Stimulated activated CD8-positive, alpha-beta memory T cell treated with anti-CD3 and anti-CD28 coated beads, Interleukin-12 subunit alpha, Interleukin-12 subunit beta, amount 100 ng/mL, for 24 hours (primary cell): Measurements from ENCODE around the gene RXRA.

Experiments
- DNase-seq: peaks from one replicate; pipeline ENCODE4 v3.0.0-alpha.2; 2020; ENCODE audit errors: extremely low read depth

RXRA gene

GRCh38 chr9:134414900-134415425, 88.7 kb downstream of the RXRA start:
- no peak for DNase-seq

GRCh38 chr9:134416385-134417015, 90.2 kb downstream of the RXRA start:
- DNase-seq = no peak

DNA sequence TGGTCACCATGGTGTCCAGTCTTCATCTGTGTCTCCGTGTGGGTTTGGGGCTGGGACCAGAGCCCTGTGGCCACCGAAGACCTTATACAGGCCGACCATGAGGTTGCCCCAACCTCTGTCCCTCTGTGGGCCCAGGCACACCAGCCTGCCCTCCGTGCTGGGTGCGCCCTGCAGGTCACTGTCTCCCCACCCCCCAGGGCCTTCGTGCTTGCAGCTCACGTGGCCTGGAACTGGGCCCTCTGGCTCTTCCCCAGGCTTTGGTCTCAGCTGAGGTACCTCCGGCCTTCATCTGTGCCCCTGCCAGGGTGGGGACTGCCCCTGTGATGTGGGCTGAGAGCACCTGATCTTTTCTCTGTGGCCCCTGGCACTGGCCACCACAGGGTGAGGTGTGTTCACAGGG, 92.1 kb downstream of the RXRA start:
- no peak for DNase-seq

DNA sequence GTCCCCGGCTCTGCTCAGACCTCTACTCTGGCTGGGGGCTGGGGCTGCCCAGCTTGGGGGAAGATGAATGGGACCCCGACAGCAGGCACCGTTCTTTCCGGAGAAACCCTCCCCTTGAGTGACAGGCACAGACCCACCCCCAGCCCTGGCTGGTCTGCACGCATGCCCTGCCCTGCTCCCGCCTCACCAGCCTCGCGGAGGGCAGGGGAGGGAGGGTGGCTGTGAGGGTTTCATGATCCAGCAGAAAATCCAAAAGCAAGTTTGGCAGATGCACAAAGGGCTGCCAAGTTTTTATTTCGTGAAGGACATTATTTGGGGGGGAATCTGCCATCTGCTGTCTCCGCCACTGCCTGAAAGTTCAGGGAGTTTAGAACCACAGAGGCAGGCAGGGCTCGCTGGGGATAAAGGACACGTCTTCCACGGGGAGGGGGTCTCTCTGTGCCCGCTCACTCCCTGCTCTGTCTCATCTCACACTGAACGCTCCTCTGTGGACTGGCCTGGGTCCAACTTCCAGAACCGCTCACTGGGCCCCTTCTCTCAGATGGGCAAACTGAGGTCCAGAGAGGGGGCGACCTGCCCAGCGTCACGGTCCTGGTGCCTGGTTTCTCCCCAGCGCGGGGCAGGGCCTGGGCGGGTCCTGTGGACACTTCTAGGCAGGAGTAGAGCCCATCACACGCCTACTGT, 92.9 kb downstream of the RXRA start:
- no peak for DNase-seq

DNA sequence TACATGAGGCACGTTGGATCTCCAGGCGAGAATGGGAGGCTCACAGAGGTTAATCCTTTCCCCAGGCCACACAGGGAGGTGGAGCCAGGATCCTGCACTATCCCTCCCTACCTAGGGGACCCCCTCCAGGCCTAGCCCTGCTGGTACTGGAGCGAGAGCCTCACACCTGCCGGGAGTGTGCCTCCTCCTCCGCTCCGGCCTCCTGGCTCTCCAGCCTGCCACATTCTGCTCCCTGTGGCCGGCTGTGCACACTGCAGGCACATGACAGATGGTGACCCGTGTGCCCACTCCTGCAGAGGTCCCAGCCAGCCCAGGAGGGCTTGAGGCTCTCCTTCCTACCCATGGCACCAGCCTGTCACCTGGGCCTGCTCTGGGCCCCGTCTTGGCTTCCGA, 93.4 kb downstream of the RXRA start:
- no peak for DNase-seq

GRCh38 chr9:134420281-134420845, 94.1 kb downstream of the RXRA start:
- no peak for DNase-seq

DNA sequence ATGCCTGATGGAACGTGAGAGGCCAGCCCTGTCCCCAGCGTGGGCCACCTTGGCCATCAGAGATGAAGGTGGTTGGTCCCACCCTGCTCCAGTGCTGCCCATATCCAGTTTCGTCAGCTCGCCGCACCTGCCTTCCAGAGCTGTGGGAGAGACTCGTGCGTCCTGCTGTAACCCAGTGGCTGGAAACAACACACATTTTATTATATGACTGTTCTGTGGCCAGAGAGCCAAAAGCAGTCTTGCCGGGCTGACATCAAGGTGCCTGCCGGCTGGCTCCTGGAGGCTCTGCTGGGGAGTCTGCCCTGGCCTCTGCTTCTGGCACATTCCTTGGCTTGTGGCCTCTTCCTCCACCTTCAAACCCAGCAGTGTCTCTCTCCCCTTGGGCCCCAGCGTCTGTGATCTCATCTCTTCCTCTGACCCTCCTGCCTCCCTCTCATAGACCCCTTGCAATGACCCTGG, 94.7 kb downstream of the RXRA start:
- no peak for DNase-seq

- DNase-seq = no peak
These were observed 95.6 kb downstream of the RXRA start for GRCh38 chr9:134421888-134422287.

DNA sequence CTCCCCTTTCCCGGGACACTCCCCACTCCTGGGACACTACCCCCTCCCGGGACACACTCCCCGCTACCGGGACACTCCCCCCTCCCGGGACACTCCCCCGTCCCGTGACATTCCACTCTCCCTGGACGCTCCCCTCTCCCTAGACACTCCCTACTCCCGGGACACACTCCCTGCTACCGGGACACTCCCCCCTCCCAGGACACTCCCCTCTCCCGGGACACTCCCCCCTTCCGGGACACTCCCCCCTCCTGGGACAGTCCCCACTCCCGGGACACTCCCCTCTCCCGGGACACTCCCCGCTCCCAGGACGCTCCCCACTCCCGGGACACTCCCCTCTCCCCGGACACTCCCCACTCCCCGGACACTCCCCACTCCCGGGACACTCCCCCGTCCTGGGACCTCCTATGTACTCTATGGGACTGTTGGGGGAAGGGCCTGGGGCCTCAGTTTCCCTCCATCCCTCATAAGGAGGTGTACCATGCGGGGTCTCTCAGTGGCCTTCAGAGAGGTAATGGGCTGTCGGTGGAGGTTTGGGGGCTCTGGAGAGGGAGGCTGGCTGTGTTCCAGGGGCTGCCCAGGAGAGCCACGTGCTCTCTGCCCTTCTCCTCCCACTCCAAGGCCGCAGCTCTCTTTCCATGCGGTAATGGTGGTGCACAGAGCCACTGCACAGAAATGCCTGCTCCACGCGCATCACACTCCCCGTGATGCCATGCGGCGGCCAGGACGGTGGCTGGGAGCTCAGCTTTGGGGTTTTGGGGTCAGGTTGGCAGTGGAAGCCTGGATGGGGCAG, 96.2 kb downstream of the RXRA start:
- no peak for DNase-seq

DNA sequence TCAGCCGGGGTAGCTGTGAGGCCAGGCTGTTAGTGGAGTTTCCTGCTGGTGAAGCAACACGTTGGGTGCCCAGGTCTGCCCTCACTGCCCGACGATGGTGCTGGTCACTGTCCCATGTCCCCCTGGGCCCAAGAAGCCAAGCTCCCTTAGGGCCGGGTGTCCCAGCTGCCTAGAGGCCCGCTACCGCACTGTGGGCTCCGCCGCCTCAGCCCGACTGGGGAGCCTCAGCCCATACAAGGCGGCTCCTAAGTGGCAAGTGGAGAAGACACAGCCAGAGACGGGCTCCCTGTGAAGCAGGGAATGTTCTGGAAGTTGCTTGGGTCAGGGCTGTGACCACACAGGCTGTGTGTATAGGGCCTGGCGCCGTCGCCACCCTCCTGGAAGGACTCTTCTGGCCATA, 96.9 kb downstream of the RXRA start:
- DNase-seq = no peak

DNA sequence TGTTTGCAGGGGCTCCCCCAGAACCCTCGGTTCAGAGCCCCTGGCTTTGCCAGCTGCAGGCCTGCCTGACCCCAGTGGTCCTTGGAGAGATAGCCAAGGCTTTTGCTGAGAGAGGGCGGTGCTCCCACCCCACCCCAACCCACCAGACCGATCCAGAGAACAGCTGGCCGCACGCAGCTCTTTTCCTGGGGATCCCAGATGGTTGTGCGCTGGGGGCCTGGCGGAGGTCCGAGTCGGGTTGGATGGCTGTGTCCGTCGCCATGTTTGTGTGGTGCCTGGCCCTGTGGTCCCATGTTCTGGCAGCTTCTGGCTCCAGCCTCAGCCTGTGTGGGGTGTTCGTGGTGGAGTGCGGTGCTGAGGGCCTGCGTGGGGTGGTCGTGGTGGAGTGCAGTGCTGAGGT, 97.5 kb downstream of the RXRA start:
- DNase-seq = no peak

DNA sequence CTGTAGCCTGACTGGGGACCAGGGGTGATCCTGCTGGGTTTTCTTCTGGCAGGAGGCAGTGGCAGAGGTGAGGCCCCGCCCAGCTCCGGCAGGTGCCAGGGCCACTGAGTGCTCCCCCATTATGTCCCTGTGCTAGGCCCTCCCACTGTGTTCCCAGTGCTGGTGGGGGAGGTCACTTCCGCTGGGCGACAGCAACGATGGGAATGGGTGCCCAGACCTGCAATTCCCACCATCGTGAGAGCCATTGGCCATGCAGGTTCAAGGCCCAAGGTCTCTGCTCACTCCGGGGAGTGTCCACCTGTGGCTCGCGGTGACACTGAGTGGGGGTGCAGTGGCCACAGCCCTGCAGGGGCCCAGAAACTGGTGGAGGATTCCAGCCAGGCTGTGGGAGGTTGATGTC, 98.6 kb downstream of the RXRA start:
- DNase-seq = no peak

DNA sequence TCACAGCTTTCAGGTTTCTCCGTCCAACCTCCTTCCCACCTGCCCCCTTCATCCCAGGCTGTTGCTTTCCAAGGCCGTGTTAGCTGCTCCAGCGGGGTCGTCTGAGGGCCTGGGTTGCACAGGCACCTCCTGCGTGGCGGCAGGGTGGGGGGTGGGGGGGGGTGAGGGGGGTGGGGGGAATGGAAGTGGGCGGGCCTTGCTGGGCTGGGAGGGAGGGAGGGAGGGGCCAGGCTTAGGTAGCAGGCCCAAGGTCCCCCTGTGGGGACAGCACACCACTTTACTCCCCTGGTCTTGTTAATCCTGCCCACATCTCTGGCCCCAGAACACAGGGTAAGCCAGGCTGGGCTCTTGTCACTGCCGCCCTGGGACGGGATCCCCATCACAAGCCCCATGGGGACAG, 99.1 kb downstream of the RXRA start:
- no peak for DNase-seq

GRCh38 chr9:134425812-134426211, 99.6 kb downstream of the RXRA start:
- no peak for DNase-seq

- no peak for DNase-seq
These were observed 100.2 kb downstream of the RXRA start for GRCh38 chr9:134426436-134426835.

- DNase-seq = no peak
These were observed 101.0 kb downstream of the RXRA start for GRCh38 chr9:134427153-134427782.

- DNase-seq = no peak
These were observed 102.3 kb downstream of the RXRA start for GRCh38 chr9:134428559-134428958.

DNA sequence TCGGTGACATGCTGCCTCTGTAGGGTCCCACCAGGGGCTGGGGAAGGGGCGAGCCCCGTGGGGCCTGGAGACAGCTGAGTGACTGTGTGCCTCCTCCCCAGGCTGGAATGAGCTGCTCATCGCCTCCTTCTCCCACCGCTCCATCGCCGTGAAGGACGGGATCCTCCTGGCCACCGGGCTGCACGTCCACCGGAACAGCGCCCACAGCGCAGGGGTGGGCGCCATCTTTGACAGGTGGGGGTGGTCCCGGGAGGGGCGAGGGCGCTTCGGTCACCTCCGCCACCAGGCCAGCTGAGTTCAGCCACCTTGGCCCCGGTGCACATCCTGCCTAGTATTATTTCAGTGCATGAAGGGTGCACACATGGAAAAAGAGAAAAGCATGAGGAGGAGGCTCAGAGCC, 102.8 kb downstream of the RXRA start:
- DNase-seq = no peak

DNA sequence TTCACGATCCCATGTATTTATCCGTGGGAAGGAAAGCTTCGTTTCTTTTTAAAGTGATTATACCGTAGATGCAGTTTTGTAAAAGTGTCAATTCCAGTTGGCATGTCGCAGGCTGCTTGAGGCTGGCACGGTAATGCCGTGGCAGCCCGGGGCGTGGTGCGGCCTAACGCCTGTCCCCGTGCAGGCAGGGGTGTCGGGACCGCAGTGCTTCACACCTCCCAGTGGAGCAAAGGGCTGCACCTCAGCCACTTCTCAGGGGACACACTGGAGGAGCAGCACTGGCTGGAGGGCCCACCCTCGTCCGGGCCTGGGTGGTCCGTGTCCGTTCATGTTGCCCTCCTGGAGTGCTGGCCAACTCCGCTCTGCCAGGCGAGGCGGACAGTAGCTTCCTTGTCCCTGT, 103.2 kb downstream of the RXRA start:
- no peak for DNase-seq

GRCh38 chr9:134431095-134431494, 104.8 kb downstream of the RXRA start:
- DNase-seq = no peak

- DNase-seq = no peak
These were observed 105.4 kb downstream of the RXRA start for GRCh38 chr9:134431626-134432025.

DNA sequence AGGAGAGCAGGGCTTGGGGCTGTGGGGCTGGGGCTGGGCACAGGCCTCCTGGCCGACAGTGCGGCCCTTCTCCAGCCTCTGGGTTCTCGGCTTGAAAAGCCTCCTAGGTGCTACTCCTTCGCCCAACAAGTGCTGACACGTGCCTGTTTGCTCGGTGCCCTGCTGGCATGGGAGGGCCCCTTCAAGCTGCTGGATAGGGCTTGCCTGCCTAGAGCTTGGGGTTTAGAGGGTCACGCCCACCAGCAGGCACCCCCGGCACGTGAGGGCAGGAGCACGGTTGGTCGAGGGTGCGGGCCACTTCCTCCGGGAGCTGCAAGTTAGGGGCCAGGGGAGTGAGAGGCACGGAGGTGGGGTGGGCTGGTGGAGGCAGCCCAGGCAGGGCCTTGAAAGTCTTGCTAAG, 106.2 kb downstream of the RXRA start:
- DNase-seq = no peak
